ENCODE data around the gene AHCYL2.

GRCh38 chr7:129347330-129347729, 122.5 kb downstream of the AHCYL2 start:
- TF ChIP-seq CTCF (IDR thresholded peaks at IDR 0.05) (no peak), POLR2A (IDR thresholded peaks at IDR 0.05) (no peak), POLR2AphosphoS5 (IDR thresholded peaks at IDR 0.05) (no peak)
